NOMO-1 treated with dmso at 0.1 percent for 144 hours (cell line): ENCODE measurements around the gene POGK.
"Not testable (repeated sequence)": the region's sequence is repeated elsewhere in the genome, so short reads cannot be mapped to it uniquely, and the experiment has no call there.

ENCODE experiments used
- DNase-seq: peaks from one replicate; lab custom pipeline; 2025; ENCODE audit not compliant: unreplicated experiment; lab: John Stamatoyannopoulos, UW

Gene POGK, protein sequence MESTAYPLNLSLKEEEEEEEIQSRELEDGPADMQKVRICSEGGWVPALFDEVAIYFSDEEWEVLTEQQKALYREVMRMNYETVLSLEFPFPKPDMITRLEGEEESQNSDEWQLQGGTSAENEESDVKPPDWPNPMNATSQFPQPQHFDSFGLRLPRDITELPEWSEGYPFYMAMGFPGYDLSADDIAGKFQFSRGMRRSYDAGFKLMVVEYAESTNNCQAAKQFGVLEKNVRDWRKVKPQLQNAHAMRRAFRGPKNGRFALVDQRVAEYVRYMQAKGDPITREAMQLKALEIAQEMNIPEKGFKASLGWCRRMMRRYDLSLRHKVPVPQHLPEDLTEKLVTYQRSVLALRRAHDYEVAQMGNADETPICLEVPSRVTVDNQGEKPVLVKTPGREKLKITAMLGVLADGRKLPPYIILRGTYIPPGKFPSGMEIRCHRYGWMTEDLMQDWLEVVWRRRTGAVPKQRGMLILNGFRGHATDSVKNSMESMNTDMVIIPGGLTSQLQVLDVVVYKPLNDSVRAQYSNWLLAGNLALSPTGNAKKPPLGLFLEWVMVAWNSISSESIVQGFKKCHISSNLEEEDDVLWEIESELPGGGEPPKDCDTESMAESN

DNA sequence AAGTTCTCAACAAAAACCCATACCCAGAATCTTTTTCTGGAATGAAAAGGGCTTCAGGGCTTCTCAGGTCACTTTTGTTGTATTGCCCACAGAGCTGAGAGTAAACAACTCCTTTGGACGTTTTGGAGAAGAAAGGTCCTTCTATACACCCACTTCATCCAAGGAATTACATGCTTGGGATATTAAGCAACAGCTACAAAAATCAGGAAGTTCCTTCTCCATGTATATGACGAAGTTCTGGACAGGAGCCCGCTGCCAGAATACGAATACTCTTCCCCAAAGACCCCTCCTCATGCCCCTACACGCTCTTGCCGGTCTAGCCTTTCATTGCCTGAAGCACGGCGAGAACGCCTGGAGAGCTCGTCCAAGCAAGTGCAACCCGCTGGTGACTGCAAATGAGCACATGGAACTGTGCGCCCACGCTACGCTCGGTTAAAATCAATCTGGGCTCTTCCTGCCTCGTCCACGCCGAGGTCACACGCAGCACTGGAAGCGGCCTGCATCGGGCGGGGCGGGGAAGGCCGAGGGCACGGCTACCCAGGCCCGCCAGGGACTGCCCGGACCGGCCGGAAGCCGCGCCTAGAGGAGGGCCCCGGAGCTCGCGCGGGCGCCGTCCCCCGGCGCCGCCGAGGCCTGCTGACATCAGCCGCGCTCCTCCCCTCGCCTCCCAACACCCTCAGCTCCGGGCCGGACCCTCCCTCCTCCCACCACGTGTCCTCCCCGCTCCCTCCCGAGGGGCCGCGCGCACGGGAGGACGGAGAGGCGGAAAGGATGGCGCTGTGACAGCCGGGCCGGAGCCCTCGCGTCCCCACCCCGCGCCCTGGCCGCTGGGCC is at the start of gene POGK:
Gene POGK (plus strand): TSS at position 710 of the 834 bp plus-strand sequence. CDS start 1,482 bp downstream, outside the sequence.
- DNase-seq: peak; percentile 83

DNA sequence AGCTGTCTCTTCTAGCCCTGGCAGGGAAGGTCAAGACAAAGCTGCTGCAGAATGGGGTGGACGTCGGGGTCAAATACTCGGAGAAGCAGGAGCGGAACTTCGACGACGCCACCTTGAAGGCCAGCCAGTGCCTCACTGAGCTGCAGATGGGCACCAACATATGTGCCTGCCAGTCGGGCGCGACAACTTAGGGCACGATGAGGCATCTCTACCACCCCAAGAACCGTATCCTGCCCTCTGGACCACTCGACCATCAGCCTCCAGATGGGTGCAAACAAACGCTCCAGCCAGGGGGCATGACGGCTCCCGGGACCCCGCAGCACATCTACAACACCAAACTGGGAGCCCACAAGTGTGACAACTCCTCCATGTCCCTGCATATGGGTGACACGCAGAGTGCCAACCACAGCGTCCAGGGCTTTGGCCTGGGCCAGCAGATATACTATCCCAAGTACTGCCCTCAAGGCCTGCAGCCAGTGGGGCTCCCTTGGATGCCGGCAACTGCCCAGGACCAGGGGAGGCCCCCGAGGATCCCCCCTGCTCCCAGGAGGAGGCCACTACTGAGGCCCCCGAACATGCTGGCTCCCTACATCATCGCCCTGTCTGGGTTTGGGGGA is 42.5 kb upstream of the POGK start:
- DNase-seq: no peak

DNA sequence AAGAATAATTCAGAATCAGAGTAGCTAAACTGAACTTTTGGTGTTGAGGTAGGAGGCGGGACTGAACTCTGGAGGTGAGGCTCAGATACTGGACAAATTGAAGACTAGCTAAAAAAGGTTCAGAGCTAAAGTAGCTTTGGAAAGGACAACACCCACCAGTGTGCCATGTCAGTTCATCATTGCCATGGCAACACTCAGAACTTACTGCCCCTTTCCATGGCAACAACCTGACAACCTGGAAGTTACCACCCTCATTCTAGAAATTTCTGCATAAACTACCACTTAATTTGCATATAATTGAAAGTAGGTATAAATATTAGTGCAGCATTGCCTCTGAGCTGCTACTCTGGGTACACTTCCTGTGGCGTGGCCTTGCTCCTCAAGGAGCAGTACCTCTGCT is 30.3 kb upstream of the POGK start:
- no peak for DNase-seq

DNA sequence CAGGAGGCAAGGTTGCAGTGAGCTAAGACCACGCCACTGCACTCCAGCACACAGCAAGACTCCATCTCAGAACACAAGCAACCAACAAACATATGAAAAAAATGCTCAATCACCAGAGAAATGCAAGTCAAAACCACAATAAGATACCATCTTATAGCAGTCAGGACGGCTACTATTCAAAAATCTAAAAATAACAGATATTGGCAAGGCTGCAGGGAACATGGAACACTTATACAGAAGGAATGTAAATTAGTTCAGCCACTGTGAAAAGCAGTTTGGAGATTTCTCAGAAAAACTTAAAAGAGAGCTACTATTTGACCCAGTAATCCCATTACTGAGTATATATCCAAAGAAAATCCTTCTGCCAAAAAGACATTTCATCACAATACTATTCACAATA is 27.6 kb upstream of the POGK start:
- no peak for DNase-seq

DNA sequence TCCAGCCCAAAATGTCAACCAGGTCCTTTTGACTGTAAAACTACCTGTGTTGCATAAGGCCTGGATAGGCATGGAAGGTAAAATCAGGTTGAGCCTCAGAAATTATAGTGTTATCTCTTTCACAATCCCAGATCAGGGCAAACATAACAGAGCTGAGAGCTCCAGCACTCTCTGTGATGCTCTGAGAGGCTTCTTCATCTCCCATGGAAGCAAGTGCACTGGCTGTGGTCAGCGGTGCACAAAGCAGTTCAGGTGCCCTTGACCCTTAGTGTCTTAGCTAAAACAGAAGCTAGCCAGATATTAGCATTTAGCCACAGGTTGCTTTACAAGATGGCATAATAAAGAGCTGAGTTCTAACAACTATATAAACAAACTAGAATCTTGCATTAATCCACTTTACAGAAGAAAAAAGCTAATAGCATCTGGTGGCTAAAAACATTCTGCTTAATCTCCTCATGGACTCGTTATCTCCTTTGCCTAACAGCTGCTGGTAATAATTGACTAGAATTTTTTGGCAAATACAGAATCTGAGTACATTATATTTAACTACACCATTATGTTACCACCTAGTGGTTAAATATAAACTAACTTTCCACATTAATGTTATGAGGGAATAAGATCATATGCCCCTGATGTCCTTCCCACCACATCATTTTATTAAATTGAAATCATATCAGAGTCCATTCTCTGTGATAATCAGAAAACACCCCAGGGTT is 25.6 kb upstream of the POGK start:
- no peak for DNase-seq

DNA sequence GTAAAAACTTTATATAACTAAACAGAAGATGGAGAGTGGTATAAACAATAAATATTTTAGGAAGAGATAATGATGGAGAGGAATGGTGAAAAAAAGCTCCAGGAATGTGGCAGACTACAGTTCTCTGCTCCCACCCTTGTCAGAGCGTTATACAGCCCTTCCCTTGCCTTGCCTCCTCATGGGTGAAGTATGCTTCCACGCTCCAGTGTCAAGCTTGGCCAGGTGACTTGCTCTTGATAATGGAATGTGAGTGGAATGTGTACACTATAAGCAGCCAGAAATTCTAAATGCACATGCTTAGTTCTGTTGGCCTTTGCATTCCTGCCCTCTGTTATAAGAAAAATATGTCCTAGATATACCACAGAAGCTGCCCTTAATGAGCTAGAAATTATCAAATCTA is 24.7 kb upstream of the POGK start:
- no peak for DNase-seq

DNA sequence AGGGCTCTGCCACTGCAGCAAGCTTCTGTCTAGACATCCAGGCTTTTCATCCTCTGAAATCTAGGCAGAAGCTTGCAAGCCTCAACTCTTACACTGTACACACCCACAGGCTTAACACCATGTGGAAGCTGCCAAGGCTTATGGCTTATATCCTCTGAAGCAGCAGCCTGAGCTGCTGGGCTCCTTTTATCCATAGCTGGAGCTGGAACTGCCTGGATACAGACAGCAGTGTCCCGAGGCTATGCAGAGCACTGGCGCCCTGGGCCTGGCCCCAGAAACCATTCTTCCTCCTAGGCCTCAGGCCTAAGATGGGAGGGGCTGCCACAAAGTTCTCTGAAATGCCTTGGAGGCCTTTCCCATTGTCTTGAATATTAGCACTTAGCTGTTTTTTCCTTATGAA is 19.3 kb upstream of the POGK start:
- no peak for DNase-seq

DNA sequence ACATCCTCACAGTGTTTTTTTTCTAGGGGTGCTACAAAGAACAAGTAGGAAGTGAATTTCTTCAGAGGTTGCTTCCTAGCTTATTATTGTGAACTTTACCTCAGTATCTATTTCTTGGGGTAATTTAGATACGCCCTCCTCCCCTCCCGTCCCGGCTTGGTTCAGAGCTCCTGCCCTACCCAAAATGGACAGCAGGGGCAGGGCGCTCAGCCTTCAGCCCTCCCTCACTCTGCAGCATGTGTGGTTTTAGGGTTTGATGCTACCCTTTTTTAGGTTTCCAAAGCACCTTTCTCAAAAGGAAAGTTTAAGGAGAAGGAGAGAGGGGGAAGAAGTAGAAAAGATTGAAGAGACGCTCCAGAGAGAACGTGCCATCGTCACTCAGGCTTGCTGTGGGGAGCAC is 16.9 kb upstream of the POGK start:
- DNase-seq: no peak

DNA sequence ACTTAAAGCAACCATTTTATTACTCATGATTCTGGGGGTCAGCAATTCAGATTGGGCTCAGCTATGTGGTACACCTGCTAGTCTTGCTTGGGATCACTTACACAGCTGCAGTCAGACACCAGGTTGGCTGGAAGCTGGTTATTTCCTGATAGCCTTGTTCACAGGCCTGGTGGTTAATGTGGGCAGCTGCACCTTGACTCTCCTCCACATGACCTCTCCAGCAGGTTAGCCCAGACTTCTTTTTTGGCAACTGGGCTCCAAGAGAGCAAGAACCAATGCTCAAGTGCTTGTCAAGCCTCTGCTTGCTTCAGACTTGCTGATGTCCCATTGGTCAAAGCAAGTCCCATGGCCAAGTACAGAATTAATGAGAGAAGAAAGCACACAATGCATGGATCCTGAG is 11.8 kb upstream of the POGK start:
- no peak for DNase-seq

DNA sequence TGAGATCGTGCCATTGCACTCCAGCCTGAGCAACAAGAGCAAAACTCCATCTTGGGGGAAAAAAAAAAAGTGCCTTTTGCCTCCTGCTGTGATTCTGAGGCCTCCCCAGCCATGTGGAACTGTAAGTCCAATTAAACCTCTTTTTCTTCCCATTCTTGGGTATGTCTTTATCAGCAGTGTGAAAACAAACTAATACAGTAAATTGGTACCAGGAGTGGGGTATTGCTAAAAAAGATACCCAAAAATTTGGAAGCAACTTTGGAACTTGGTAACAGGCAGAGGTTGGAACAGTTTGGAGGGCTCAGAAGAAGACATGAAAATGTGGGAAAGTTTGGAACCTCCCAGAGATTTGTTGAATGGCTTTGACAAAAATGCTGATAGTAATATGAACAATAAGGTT is 9.5 kb upstream of the POGK start:
- DNase-seq: not testable (repeated sequence)

DNA sequence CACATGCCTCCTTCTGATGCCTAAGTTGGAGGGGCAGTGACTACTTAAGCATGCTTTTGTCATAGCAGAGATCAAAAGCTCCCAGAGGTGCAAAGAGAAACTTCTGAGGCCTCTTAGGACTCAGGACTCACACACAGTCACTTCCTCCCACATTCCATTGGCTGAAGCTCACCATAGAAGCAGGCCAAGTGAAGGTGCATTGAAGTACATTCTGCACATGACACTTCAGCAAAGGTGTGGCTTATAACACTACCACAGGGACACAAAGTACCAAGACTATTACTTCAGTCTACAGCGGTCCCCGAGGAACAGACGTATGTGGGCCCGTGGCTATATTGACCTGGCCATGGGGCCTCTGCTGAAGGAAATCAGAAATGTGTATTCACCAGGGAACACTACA is 2.5 kb upstream of the POGK start:
- no peak for DNase-seq

DNA sequence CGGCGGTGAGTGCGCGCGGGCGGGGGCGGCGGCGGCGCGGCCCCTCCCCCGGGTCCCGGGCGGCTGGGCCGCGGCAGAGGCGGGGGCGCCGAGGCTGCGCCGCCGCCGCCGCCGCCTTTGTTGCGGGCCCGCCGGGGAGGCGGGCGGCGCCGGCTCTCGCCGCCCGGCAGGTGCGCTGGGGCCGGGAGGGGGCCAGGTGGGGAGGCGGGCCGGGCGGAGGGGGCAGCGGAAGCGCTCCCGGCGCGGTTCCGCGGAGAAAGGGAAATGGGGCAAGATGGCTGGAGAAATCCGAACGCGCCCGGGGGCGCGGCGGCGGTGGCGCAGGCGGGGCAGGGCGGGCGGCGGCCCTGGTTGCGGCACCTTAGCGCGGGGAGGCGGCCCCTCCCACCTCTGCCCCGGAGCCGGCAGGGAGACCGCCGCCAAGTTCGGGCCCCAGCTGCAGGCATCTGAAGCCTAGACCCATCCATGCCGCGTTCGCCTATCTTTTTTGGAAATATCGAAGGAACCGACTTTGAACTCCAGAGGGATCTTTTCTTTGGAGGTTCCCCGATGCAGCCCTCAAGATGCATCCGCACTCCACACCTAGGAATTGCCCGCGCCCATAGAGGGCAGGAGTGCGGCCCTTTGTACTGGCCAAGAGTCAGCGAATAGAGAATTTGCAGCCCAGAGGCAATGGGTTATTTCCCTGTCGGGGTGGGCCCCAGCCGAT is 479 bp downstream of the POGK start:
- DNase-seq: peak; percentile 39

DNA sequence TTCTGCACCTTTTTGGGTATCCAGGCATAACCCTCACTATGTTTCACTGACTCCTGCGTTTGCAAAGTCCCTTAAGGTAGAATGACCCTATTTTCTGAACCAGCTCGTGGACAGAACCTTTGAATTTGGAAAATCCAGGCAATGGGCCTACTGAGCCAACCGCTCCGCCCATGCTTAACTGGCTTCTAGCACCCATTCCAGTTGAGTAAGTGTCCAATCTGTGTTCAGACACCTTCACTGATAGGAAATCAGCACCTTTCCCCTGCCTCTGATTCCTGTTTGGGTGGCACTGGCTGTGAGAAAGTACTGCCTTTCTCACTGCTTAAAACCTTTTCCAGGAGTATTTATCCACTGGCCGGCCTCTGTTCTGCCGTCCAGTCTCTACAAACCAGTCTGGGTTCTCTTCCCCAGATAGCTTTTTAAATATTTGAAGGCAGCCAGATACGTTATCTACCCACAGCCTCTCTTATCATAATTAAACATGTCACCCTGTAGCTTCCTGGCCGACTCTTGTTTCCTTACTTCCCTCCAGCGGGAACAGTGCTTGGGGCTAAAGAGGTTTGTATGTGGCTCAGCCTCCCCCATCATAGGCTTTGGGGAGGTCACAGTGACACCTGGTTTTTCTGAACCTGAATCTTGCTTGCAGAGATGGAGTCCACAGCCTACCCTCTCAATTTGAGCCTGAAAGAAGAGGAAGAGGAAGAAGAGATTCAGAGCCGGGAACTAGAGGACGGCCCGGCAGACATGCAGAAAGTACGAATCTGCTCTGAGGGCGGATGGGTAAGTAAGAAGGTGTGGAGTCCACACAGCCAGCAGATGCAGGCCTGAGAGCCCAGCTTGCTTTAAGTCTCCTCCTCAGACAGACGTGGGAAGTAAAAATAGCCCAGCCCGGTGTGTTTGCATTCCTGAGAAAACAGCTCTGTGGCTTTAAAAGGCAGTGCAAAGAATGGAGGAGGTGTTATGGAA is 1.3 kb downstream of the POGK start:
- peak; percentile 22 for DNase-seq

DNA sequence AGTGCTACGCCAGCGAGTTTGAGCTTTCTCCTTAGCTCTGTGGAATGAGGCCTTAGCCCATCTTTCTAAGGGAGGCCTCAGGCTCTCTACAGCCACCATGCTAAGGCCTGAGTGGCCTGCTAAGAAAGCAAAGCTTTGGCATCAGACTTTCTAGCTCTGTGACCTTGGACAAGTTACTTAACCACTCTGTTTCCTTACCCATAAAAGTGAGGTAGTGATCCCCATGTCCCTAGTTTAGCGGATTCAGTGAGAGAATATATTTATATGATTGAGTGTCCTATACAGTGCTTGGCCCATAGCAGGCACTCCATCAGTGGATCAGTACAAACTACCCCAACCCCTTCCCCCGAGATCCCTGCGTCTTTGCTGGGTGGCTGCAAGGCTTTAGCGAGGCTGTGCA is 4.0 kb downstream of the POGK start:
- DNase-seq: no peak

DNA sequence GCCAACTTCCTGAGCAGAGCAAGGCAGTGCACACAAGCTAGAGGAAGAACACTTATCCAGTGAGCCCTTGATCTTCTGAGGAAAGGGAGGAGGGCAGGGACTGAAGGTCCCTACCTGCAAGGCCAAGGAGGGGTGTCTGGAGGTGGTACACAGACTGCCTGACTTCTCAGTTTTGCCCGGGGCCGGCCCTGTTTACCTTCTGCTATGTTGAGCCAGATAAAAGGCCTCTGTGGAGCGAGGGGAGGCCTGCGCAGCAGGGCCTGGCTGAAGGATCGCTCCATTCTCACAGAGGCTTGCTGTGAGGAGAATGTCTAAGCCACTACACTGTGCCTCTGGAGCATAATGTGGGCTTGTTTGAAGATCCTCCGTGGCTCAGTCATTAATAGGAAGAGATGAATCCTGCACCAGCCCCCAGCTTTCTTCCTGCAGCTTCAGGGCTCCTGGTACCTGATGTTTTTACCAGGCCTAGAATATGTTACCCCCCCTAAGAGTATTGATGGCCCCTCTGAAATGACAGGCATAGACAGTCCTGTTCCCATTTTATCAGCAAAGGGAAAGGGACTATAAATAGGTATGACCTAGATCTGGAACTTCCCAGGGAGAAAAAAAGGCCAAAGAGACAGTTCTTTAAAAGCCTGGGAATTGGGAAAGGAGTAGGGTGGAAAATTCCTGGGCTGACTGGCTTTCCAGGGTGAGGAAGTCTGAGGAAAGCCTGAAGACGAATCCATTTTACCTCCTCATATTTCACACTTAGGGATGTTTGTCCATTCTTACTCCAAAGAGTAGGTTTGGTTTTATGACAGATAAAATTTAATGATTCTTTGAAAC is 4.7 kb downstream of the POGK start:
- no peak for DNase-seq

DNA sequence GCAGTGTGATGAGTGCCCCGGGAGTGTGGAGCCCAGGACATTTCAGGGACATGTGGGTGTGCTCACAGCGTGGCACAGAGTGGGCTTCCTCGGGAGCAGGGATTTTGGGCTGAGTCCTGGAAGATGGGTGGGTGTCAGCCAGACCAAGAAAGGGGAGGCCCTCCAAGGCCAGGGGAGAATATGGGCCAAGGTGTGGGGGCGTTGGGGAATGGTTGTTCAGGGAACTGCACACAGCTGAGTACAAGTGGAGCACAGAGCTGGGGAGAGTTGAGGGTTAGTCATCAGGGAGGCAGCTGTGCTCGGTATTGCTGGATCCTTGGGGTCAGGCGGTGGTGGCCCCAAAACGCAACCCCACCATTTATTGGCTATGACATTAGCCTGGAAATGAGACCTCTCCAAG is 5.5 kb downstream of the POGK start:
- no peak for DNase-seq

DNA sequence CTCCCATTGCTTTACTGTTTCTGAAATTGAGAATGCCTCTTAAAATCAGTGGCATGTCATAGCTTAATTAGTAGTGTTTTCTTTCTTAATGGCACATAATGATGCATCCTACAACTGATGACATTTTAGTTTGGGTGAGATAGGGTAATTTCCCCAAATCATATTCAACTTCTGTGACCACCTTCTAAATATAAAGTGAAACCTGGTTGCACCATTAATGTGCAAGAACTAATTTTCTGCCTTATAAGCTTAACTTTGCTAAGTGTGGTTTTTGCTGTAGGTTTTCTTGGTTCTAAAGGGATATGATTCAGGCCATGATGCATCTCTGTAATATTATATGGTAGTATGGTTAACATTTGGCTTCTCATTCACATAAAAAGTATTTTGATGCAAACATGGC is 8.9 kb downstream of the POGK start:
- DNase-seq: no peak

DNA sequence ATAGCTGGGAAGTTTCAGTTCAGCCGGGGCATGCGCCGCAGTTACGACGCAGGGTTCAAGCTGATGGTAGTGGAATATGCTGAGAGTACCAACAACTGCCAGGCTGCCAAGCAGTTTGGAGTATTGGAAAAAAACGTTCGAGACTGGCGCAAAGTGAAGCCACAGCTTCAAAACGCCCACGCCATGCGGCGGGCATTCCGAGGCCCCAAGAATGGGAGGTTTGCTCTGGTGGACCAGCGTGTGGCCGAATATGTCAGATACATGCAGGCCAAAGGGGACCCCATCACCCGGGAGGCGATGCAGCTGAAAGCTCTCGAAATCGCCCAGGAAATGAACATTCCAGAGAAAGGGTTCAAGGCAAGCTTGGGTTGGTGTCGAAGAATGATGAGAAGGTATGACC is 9.9 kb downstream of the POGK start:
- DNase-seq: no peak
